Neutrophil (primary cell): ENCODE measurements around the gene TTC3.
"Not testable (repeated sequence)": the region's sequence is repeated elsewhere in the genome, so short reads cannot be mapped to it uniquely, and the experiment has no call there.

Experiments
- H3K27ac ChIP-seq: fragments of 200-600 bp; sonication (generic); 2 replicates; pipeline ENCODE4 v1.5.1; 2016; ENCODE audit warnings: mild to moderate bottlenecking, moderate library complexity
- H3K27me3 ChIP-seq: fragments of 200-600 bp; sonication (generic); 2 replicates; pipeline ENCODE4 v1.6.0; 2016; ENCODE audit warnings: mild to moderate bottlenecking
- H3K36me3 ChIP-seq: fragments of 200-600 bp; sonication (generic); 2 replicates; pipeline ENCODE4 v1.5.1; 2017
- H3K4me1 ChIP-seq, 2 experiments: fragments of 200-600 bp in 1 of 2; sonication (generic) in 1 of 2; 1 replicate in 1 of 2; 2 replicates in 1 of 2; pipeline versions ENCODE4 v1.5.1 to v1.6.1; 2013 to 2016; ENCODE audit warnings: low read depth in 1 of 2, low read length in 1 of 2, mild to moderate bottlenecking in 1 of 2, moderate library complexity in 1 of 2; ENCODE audit not compliant: control insufficient read depth in 1 of 2, insufficient read depth in 1 of 2
- H3K4me3 ChIP-seq, 2 experiments: fragments of 200-600 bp in 1 of 2; sonication (generic) in 1 of 2; 1 replicate in 1 of 2; 2 replicates in 1 of 2; pipeline ENCODE4 v1.5.1; 2013 to 2016; ENCODE audit warnings: low read depth in 1 of 2, low read length in 1 of 2, mild to moderate bottlenecking in 1 of 2, moderate library complexity in 1 of 2
- H3K9me3 ChIP-seq: fragments of 200-600 bp; sonication (generic); 2 replicates; pipeline ENCODE4 v1.5.1; 2016
- CTCF ChIP-seq: fragments of 200-600 bp; sonication (generic); IDR thresholded peaks from 2 replicates; pipeline ENCODE4 v1.5.1; 2016; ENCODE audit warnings: antibody characterized with exemption

TTC3 gene

DNA sequence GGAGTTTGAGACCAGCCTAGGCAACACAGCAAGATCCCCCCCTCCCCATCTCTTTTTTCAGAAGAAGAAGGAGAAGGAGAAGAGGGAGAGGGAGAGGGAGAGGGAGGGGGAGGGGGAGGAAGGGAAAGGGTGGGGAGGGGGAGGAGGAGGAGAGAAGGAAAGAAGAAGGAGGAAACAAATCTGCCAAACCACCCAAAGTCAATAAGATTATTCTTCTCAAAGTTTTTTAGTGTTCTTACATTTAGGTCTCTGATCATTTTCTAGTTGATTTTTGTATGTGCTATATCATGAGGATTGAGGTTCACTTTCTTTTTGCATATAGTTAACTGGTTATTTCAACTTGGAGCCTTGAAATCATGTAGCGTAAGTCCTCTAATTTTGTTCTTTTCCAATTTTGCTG lies 137.7 kb downstream of the TTC3 start:
- H3K27ac ChIP-seq = no peak overlapping the region
- H3K9me3 ChIP-seq = no peaks in the 10 kb centered on the region
- H3K4me3 ChIP-seq = no peak overlapping the region
- H3K36me3 ChIP-seq = no peaks in the 10 kb centered on the region
- TF ChIP-seq CTCF = no peak
- peaks cover 0 to 12% of the 10 kb centered on the region in 2 experiments for H3K4me1 ChIP-seq
- no peaks in the 10 kb centered on the region for H3K27me3 ChIP-seq

- no peak for TF ChIP-seq CTCF
- H3K27me3 ChIP-seq = peaks cover 13% of the 10 kb centered on the region
- peaks cover 4% of the 10 kb centered on the region in 2 experiments for H3K4me1 ChIP-seq
- no peak overlapping the region for H3K27ac ChIP-seq
- no peaks in the 10 kb centered on the region for H3K9me3 ChIP-seq
- H3K36me3 ChIP-seq = no peaks in the 10 kb centered on the region
- no peak overlapping the region for H3K4me3 ChIP-seq
Observed at GRCh38 chr21:37214952-37215351, 141.9 kb downstream of the TTC3 start.

- Histone ChIP-seq H3K27ac (no peak overlapping the region), H3K4me1 (peaks cover 22 to 27% of the 10 kb centered on the region in 2 experiments), H3K36me3 (peaks cover 20% of the 10 kb centered on the region), H3K4me3 (peak overlapping the region; percentile 79 to 84), H3K9me3 (no peaks in the 10 kb centered on the region), H3K27me3 (peaks cover 18% of the 10 kb centered on the region)
- no peak for TF ChIP-seq CTCF
Observed at GRCh38 chr21:37219761-37220432, 146.8 kb downstream of the TTC3 start.

- H3K36me3 ChIP-seq = peaks cover 25% of the 10 kb centered on the region
- peaks cover 18% of the 10 kb centered on the region for H3K27me3 ChIP-seq
- no peaks in the 10 kb centered on the region for H3K9me3 ChIP-seq
- peak overlapping the region; percentile 69 for H3K27ac ChIP-seq
- no peak for TF ChIP-seq CTCF
- H3K4me1 ChIP-seq = peaks cover 28 to 33% of the 10 kb centered on the region in 2 experiments
- peak overlapping the region; percentile 79 to 84 for H3K4me3 ChIP-seq
Observed at GRCh38 chr21:37220433-37220980, 147.5 kb downstream of the TTC3 start.

DNA sequence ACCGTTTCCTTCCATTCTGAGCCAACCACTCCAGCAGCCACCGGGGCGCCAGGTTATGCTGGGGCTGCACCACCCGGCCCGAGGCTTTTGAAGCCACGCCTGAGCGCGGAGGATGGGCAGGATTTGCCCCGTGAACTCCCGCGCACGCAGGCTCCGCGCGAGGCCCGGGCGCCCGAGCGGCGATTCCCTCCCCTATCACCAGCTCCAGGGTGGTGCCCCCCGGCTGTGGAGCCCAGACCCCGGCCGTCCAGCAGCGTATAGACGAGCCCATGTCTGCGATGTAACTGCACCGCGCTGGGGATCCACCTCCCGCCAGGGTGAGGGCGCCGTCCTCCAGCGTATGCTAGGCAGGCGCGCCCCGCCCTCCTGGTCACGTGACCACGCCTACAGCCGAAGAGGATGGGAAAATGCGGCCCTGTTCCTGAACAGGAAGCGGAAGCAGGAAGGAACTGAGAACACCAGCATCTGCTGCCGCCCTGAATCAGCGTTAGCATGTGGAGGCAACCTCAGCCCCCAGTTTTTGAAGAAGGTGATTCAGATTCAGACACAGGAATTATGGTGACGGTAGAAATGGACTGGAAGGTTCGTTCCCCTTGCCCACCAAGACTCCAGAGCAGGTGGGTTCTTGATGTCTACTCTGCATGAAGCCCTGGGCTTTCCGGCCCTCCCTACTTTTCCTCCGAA lies 148.1 kb downstream of the TTC3 start:
- peaks cover 32% of the 10 kb centered on the region for H3K36me3 ChIP-seq
- TF ChIP-seq CTCF = peak; percentile 85
- peaks cover 34 to 39% of the 10 kb centered on the region in 2 experiments for H3K4me1 ChIP-seq
- H3K27me3 ChIP-seq = peaks cover 18% of the 10 kb centered on the region
- peak overlapping the region; percentile 79 to 84 for H3K4me3 ChIP-seq
- peak overlapping the region; percentile 69 for H3K27ac ChIP-seq
- H3K9me3 ChIP-seq = no peaks in the 10 kb centered on the region

DNA sequence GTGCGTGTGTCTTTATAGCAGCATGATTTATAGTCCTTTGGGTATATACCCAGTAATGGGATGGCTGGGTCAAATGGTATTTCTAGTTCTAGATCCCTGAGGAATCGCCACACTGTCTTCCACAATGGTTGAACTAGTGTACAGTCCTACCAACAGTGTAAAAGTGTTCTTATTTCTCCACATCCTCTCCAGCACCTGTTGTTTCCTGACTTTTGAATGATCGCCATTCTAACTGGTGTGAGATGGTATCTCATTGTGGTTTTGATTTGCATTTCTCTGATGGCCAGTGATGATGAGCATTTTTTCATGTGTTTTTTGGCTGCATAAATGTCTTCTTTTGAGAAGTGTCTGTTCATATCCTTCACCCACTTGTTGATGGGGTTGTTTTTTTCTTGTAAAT lies 149.2 kb downstream of the TTC3 start:
- Histone ChIP-seq H3K27me3 (peaks cover 18% of the 10 kb centered on the region), H3K4me1 (peaks cover 38 to 40% of the 10 kb centered on the region in 2 experiments), H3K36me3 (peaks cover 43% of the 10 kb centered on the region)
- not testable (repeated sequence) for H3K9me3 ChIP-seq, H3K27ac ChIP-seq, H3K4me3 ChIP-seq
